Keratinocyte (primary cell): ENCODE data around the gene CFAP77.

Experiments used
- CTCF ChIP-seq, 3 experiments: IDR thresholded peaks in 1 of 3; conservative IDR thresholded peaks in 1 of 3; optimal IDR thresholded peaks in 1 of 3; 2 replicates in 2 of 3; 3 replicates in 1 of 3; pipeline versions ENCODE3 to v1.5.1; 2011; ENCODE audit warnings: low read length in 3 of 3, mild to moderate bottlenecking in 3 of 3, moderate library complexity in 2 of 3, control low read depth in 1 of 3, inconsistent platforms in 1 of 3; ENCODE audit not compliant: insufficient read depth in 2 of 3; ENCODE audit errors: extremely low read depth in 1 of 3
- EZH2 ChIP-seq: IDR thresholded peaks from one replicate; pipeline ENCODE4 v1.6.1; 2012; ENCODE audit warnings: inconsistent platforms, mild to moderate bottlenecking, low read length, moderate library complexity

GRCh38 chr9:132514821-132515220, 104.8 kb downstream of the CFAP77 start:
- TF ChIP-seq CTCF (optimal IDR thresholded peaks at IDR 0.05 in 1 of 3, IDR thresholded peaks at IDR 0.05 in 1 of 3, conservative IDR thresholded peaks at IDR 0.05 in 1 of 3; ENCODE audit: extremely low read depth in 1 of 3, insufficient read depth in 2 of 3, low read length in 3 of 3), result no peak
- no peak for TF ChIP-seq EZH2
